HG03039 (cell line): ENCODE data around the gene COL9A3.

Experiments used
- ATAC-seq: cut with Tn5 transposase; IDR thresholded peaks from one replicate; pipeline ENCODE4 v1.9.1; 2021; ENCODE audit warnings: mild to moderate bottlenecking, moderate library complexity; ENCODE audit not compliant: unreplicated experiment

The COL9A3 gene

DNA sequence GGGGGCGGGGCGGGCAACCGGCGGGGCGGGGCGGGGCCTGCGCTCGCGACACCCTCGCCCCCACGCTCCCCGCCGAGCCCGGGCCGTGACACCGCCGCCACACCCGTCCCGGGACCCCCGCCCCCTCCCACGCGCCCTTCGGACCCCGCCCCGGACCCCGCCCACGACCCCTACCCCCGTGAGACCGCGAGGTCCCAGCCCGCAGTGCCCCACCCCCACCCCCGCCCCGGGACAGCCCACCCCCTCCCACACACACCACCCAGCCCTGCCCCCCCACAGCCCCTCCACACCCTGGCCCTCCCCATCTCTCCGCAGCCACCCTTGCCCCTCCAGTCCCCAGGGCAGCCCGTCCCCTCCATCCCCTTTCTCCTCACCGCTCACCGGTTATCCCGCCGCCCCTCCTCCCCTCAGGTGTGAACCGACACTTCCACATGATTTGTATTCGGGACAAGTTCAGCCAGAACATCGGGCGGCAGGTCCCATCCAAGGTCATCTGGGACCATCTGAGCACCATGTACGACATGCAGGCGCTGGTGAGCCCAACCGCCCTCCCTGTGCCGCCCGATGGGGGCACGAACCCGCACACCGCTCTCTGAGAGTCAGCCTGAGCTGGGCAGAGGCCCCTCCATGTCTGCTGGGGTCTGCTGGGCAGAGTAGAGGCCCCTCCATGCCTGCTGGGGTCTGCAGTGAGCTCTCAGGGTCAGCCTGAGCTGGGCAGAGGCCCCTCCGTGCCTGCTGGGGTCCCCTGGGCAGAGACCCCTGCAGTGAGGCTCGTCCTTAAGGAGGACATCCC lies 20.0 kb upstream of the COL9A3 start:
- no peak for ATAC-seq

DNA sequence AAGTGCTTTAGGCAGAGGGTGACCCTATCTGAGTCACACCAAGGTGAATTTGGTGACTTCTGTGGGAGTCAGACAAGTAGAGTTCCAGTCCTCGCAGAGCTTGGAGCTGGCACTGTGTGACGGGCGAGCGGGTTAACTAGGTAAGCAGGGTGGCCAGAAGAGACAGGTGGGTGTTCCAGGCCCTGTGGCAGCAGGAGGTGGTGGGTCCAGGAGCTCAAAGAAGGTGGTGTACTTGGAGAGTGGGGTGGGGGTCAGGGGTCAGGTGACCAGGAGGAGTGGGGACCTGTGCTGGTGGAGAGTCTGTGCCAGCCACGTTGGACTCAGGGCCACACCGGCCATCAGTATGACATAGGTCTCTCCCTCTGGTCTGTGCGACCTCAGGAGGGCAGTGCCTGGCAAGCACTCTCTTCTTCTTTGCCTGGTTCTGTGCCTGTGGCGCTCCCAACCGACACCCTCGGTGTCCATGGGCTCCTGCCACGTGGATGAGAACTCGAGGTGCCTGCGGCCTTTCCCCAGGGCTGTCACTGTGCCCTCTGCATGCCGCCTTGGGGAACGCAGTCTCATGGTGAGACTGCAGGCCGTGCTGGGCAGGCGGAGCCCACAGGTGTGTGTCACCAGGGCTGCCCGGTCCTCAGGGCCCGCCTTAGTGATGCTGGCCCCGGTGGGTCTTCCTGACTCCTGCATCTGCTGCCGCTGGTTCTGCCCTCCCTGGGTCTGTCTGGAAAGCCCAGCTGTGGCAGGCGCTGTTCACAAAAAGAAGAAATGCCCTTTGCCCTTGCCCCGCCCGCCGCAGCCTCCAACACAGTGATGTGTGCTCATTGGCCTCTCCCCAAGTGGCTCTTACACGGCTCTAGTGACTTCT lies 18.9 kb upstream of the COL9A3 start:
- no peak for ATAC-seq

DNA sequence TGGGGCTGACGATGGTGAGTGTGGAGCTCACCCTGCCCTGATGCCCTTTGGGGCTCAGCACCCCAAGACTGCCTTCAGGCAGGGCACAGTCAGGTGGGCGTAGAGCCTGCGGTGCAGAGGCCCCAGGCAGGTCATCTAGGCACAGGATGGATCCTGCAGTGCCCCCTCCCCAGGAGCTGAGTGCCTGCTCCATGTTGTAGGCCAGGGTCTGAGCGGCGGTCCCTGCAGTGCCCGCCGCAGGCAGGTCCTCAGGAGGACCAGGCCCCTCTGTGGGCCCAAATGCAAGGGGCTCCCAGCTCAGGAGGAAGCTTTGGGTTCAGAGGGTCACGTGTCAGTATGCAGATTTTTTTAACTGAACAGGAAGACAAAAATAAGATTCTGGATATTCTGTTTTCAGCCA lies 17.8 kb upstream of the COL9A3 start:
- ATAC-seq, result no peak

DNA sequence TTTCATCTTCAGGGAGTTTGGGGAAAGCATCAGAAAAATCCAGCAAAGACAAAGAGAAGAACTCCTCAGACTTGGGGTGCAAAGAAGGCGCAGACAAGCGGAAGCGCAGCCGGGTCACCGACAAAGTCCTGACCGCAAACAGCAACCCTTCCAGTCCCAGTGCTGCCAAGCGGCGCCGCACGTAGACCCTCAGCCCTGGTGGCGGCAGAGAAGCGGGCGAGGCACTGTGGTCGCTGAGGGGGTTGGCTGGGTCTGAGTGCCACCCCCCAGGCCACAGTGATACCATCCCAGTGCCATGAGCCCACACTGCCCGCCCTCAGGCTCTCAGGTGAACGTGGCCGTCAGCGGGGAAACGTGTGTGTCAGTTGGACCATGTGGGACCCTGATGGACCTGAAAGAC lies 17.4 kb upstream of the COL9A3 start:
- no peak for ATAC-seq

DNA sequence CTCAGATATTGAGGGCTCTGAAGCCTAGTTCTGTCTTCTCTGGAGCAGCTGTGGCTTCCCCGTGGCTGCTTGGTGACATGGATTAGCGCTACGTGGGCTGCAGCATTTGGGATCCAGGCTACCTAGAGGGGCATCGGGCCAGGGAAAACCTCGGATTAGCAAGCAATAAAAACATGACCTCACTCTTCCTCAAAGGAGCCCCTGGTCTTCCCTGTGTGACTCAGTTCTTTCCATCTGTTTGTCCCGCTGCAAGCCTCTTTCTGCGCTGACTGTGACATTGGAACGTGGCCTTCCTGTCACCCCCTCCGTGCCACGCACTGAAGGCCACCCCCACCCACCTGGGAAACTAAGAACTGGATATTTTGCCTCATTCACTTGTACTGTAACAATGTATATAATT lies 17.0 kb upstream of the COL9A3 start:
- ATAC-seq, result no peak

DNA sequence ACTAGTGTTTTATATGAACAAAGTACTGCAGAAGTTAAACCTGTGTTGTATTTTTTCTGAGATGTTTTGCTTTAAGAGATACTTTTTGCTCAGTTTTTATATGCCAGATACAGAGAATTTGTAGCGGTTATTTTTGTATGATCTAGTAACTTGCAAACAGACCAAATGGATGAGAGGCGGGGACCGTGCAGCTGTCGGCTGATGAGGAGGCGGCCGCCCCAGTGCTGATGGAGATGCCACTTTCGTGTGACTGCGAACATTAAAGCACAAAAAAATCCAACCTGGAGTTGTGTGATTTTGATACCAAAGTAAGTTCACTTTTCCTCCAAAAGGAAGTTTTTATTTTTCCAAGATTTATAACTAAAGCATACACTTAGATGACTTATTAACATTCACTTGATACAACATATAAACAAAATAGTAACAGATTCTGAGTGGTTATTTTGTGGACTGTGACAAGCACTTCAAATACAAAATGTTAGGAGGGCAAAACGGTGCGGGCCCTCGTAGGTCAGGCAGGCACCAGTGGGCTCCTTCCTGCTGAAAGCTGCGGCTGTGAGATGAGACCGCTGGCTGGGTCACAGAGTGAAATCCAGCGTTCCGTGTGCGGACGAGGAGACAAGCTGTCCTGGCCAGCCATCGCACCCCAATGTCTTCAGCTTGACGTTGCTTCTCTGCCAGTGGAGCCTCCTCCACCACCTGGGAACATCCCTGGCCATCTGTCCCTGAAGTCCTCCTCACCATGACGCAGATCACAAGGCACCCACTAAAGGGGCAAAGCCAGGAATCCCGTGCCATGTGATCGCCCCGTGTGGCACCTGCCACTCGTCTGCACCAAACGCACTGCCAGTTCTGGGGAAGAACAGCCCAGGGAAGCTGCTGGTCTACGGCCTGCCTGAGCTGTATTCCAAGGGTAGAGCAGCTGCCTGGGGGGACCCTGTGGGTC lies 16.3 kb upstream of the COL9A3 start:
- no peak for ATAC-seq

DNA sequence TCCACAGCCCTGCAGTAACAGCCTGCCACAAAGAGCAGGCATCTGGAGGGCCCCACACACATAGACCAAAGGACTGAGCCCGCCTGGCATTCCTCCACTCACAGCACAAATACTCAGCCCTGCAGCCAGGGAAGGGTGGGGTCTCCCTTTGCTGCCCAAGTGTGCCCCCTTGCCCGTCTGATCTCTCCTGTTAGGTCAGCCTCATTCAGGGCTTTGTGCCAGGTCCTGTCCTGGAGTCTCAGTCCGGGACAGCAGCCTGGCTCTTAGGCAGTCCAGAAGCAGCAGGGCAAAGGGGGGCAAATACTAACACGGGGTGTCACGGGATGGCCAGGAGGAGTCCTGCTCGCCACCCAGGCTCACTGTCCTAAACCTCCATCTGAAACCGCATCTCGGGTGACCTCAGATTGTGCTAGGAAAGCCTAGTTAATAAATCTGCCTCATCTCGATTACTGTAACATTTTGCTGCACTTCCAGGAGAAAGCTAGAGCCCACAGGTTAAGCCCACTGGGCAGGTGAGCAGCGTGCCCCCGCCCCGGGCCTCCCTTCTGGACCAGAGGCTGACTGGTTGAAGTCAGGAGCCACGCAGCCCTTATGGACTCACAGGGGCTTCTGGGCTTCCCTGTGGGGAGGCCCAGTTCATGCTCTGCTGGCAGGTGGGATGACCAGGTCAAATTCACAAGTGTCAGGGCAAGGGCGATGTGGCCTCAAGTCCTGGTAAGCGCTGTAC lies 15.4 kb upstream of the COL9A3 start:
- no peak for ATAC-seq

DNA sequence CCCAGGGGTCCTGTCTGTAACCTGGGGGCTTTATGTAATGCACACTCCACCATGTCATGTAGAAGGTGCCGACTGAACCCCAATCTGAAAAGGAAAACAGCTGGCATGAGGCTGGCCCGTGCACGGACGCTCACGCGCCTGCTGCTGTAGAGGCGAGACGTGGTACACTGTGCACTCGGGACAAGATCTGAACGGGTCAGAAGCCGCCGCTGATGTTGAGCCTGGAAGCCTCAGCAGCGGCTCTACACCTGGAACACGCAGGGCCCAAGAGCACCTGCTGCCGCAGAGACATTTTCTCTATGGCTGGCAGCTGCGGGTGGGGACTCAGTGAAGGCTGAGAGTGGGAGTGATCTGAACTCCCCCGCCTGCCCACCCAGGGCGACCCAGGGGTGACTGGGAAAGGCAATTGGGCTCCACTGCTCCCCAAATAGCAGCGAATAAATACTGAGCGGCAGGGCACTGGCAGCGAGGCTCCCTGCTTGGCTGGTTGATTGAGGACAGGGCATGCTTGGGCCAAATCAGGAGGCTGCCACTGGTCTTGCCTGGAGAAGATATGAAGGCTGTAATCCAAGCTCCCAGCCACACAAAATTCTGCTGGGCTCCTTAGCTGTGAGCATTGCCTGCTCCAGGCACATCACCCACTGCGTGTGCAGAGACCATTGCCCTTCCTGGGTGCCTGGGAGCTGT lies 14.7 kb upstream of the COL9A3 start:
- no peak for ATAC-seq

DNA sequence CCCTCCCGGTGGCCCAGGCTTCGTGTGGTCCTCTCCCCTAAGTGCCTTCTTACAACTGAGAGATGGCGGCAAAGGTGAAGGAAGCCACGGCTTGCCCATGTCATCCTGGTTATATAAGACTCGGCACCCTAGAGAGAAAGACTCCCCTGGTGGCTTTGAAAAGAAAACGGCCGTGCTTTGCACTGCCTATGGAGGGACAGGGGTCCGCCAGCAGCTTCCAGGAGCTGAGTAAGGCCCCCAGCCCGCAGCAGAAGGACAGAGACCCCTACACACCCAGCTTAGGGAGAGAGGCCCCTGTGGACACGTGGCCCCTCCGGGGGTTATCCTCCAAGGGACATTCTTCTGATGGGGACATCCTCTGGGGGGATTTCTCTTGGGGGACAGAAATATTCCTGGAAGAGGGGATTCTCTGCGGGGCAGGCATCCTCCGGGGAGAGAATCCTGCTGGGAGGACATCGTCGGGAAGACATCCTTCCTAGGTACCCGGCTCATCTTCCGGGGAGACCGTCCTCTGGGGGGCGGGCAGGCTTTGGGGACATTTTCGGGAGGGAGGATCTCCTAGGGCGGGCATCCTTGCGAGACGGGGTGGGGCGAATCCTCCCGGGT lies 12.7 kb upstream of the COL9A3 start:
- ATAC-seq, result no peak

DNA sequence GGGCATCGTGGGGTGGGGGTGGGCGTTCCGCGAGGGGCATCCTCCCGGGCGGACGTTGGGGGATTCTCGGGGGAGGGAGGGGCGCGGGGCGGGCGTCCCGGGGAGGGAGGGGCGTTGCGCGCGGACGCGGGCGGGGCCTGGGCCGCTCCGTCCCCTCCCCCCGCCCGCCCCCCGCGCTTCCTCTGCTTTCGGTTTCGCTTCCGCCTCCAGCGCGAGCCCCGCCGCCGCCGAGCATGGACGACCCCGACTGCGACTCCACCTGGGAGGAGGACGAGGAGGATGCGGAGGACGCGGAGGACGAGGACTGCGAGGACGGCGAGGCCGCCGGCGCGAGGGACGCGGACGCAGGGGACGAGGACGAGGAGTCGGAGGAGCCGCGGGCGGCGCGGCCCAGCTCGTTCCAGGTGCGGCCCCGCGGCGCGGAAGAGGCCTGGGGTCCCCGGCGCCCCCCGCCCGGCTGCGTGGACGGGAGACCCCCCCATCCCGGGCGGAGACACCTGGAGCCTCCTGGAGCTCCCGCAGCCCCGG lies 12.2 kb upstream of the COL9A3 start, which contains the start of gene OGFR:
TSS of gene OGFR (plus strand) at position 209 of the 528 bp plus-strand sequence. CDS start at position 234, 25 bp downstream.
- peak; percentile 39 for ATAC-seq

DNA sequence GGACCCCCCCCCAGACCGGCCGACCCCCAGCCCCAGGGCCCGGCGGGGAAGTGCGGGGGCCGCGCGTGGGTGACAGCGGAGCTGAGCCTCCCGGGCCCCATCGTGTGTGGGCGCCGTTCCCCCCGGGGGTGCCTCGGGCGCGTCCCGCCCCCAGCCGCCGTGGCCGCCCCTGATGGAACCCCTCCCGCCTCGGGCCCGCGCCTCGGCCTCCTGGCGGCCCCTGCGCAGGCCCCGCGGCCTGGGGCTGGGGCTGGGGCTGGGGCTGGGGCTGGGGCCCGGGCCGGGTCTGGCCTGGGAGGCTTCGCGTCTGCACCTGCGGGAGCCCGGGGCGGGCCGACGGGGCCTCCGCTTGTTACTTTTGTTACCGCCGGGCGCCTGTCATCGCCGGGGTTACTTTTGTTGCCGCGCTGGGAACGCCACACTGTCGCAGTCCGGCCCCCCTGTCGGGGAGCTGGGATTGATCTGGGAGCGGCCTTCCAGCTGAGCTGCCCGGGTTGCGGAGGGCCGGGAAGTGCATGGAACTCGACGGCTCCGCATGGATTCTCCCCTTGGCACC lies 11.6 kb upstream of the COL9A3 start:
- peak; percentile 21 for ATAC-seq

DNA sequence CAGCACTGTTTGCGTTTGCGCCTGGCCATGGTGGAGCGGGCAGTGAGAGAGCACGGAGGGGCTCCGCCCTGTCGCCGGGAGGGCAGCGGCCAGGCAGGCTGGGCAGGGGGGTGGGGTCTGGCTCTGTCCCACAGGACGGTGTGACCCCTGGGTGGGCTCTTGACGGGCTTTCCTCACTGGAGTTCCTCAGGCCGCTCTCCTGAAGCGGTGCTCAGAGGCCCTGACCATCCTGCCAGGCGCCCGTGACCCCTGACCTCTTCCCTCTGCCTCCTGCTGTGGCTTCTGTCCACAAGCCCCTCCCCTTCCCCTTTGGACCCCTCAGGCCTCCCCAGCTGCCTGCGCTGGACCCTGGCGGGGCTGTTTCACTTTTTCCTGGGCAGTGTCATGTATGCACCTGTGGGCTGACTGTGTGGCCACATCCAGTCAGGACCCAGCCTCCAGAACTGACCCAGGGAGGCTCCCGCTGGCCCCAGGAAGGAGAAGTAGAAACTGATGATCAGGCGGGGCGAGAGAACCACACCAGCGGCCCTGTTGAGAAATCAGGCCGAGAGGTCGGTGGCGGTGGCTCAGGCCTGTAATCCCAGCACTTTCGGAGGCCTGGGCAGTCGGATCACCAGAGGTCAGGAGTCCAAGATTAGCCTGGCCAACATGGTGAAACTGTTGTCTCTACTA lies 11.0 kb upstream of the COL9A3 start:
- ATAC-seq, result no peak

DNA sequence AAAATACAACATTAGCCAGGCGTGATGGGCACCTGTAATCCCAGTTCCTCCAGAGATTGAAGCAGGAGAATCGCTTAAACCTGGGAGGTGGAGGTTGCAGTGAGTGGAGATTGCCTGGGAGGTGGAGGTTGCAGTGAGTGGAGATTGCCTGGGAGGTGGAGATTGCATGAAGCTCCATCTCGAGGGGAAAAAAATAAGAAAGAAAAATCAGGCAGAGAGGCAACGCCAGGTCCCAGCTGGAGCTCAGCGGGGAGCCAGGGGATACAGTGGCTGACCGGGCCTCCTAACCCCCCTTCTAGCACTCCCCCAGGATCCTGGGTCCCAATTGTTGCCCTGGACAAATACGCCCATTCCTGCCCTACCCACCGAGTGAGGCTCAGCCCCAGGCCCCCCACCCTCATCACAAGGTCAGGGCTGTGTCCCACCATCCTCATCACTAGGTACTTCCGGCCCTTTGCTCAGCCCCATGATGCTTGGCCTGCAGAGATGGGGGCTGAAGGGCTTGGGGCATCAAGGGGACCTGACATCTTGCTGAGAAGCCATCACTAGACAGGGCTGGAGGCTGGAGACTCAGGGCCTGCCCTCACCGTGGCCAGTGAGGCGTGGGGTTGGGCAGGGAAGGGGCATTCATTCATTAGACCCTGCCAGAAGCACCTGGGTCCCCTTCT lies 10.3 kb upstream of the COL9A3 start:
- no peak for ATAC-seq

DNA sequence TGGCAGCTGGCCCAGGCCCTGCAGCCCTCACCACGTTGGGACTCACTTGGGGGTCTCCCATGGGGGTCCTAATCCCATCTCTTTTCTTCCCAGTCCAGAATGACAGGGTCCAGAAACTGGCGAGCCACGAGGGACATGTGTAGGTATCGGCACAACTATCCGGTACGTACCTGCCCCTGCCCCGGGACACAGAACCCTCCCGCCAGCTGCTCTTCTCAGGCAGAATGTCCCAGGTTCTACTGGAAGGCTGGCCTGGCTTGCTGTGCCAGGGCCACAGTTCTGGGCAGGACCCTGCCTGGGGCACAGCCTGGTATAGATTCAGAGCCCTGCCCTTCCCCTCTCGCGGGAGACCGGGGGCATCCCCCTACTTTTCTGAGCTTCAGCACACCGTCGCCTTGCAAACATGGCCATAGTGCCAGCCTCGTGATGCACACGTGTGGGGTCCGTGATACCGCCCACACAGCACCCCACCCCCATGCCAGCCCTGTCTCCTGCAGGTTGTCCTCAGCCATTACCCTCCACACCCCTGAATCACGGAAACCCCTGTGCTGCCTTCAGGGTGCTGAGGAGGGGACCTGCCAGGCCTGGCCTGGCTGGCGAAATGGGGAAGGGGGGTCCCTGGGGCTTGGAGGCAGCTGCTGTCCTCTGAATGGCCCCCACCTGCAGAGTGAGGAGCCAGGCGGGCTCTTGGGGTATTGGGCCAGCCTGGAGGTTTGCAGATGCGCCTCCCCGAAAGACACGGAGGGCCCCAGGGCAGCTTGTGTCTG lies 9.2 kb upstream of the COL9A3 start:
- no peak for ATAC-seq

DNA sequence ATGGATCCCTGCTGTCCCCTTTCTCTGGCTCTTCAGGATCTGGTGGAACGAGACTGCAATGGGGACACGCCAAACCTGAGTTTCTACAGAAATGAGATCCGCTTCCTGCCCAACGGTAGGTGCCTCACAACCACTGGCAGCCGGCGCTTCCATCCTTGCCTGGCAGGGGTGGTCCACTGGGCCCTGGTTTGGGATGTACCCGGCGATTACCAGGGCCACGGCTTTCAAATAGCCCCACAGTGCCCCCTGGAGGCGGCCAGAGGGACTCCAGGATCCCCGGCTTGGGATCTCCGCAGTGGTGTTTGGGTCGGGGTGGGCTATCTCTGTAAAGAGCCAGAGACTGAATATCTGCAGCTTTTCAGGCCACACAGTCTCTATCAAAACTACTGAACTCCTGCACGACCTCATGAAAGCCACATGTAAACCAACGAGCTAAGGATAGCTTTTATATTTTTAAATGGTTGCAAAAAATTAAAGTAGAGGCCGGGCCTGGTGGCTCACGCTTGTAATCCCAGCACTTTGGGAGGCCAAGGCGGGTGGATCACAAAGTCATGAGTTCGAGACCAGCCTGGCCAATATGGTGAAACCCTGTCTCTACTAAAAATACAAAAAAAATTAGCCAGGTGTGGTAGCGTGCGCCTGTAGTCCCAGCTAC lies 8.5 kb upstream of the COL9A3 start:
- ATAC-seq, result no peak
